Muscle of leg (tissue), 11 donors: ENCODE results near the gene SLC2A9. TPM values are rescaled to one million over a fixed set of nuclear protein-coding genes. Genes with fewer than 3 reads are reported as not detected.

Source experiments
- DNase-seq: peaks from one replicate; pipeline ENCODE4 v3.0.0; 2013
- H3K27ac ChIP-seq: one replicate; pipeline ENCODE4 v1.5.1; 2013; ENCODE audit warnings: mild to moderate bottlenecking, low read length, control low read depth
- H3K27me3 ChIP-seq: one replicate; pipeline ENCODE4 v1.6.1; 2013; ENCODE audit warnings: low read length; ENCODE audit not compliant: control insufficient read depth, insufficient read depth
- H3K36me3 ChIP-seq: one replicate; pipeline ENCODE4 v1.6.1; 2013; ENCODE audit warnings: low read length; ENCODE audit not compliant: control insufficient read depth, insufficient read depth
- H3K4me1 ChIP-seq: one replicate; pipeline ENCODE4 v1.6.1; 2013; ENCODE audit warnings: low read length; ENCODE audit not compliant: control insufficient read depth, insufficient read depth
- H3K4me3 ChIP-seq: one replicate; pipeline ENCODE4 v1.5.1; 2013; ENCODE audit warnings: low read length, control low read depth
- H3K9me3 ChIP-seq: replicated peaks from 2 replicates; pipeline ENCODE4 v1.6.1; 2013; ENCODE audit warnings: low read depth, low read length; ENCODE audit not compliant: control insufficient read depth
- WGBS: methylation state at CpG from one replicate; pipeline ENCODE4 v1.1.5; 2013; ENCODE audit warnings: missing lambda C conversion rate; ENCODE audit not compliant: insufficient coverage; 5-methylcytosine and 5-hydroxymethylcytosine counted together
- polyA plus RNA-seq, 8 donors: library from polyadenylated mRNA; unstranded; fragments of 120-200 nt; gene quantifications; one replicate each; pipeline versions ENCODE4 v1.2.1 to v1.2.3, GENCODE V29; 2013; ENCODE audit warnings: inconsistent platforms in 1 of 8, low replicate concordance in 1 of 8; ENCODE audit not compliant: insufficient read length in 8 of 8, insufficient read depth in 1 of 8
- total RNA-seq: library from RNA; stranded (reverse); fragments of 120-200 nt; gene quantifications from one replicate; pipeline ENCODE4 v1.2.4, GENCODE V29; 2013

SLC2A9 gene
- total and polyA plus RNA-seq, 9 donors, result 2.4 to 5.0 (median 3.2) TPM

- Histone ChIP-seq H3K27me3 (no peaks in the 10 kb centered on the region), H3K9me3 (no peaks in the 10 kb centered on the region), H3K4me1 (peaks cover 6% of the 10 kb centered on the region), H3K36me3 (no peaks in the 10 kb centered on the region), H3K27ac (no peak overlapping the region), H3K4me3 (no peak overlapping the region)
- DNase-seq, result peak; percentile 89
- WGBS, result 20% methylated on average over 1 of the region's 5 CpGs
These were observed 121.8 kb downstream of the SLC2A9 start for GRCh38 chr4:9899306-9900055.

- Histone ChIP-seq H3K27me3 (no peaks in the 10 kb centered on the region), H3K9me3 (no peaks in the 10 kb centered on the region), H3K27ac (no peak overlapping the region), H3K4me1 (peaks cover 6% of the 10 kb centered on the region), H3K4me3 (no peak overlapping the region), H3K36me3 (no peaks in the 10 kb centered on the region)
- WGBS, result 18% methylated on average over 6 of the region's 9 CpGs
- peak; percentile 78 for DNase-seq
These were observed 122.5 kb downstream of the SLC2A9 start for GRCh38 chr4:9898596-9899305.

- Histone ChIP-seq H3K36me3 (no peaks in the 10 kb centered on the region), H3K4me1 (peaks cover 6% of the 10 kb centered on the region), H3K4me3 (no peak overlapping the region), H3K9me3 (no peaks in the 10 kb centered on the region), H3K27ac (no peak overlapping the region), H3K27me3 (peaks cover 4% of the 10 kb centered on the region)
- WGBS, result 31% methylated on average over 3 of the region's 4 CpGs
- DNase-seq, result no peak
These were observed 126.0 kb downstream of the SLC2A9 start for GRCh38 chr4:9895333-9895705.

GRCh38 chr4:9894644-9895332, 126.5 kb downstream of the SLC2A9 start:
- DNase-seq, result peak; percentile 35
- WGBS, result no CpG with 5 or more reads among the region's 3 CpGs
- Histone ChIP-seq H3K9me3 (no peaks in the 10 kb centered on the region), H3K4me1 (peaks cover 6% of the 10 kb centered on the region), H3K27ac (no peak overlapping the region), H3K27me3 (peaks cover 4% of the 10 kb centered on the region), H3K4me3 (no peak overlapping the region), H3K36me3 (no peaks in the 10 kb centered on the region)

GRCh38 chr4:9893329-9894108, 127.8 kb downstream of the SLC2A9 start:
- Histone ChIP-seq H3K27ac (no peak overlapping the region), H3K9me3 (no peaks in the 10 kb centered on the region), H3K4me1 (peaks cover 2% of the 10 kb centered on the region), H3K36me3 (no peaks in the 10 kb centered on the region), H3K4me3 (no peak overlapping the region), H3K27me3 (peaks cover 4% of the 10 kb centered on the region)
- WGBS, result 53% methylated on average over 4 of the region's 8 CpGs
- no peak for DNase-seq

GRCh38 chr4:9891740-9892139, 129.6 kb downstream of the SLC2A9 start:
- H3K27ac ChIP-seq, result no peak overlapping the region
- DNase-seq, result no peak
- 67% methylated on average over 6 of the region's 7 CpGs for WGBS
- no peaks in the 10 kb centered on the region for H3K4me1 ChIP-seq
- H3K36me3 ChIP-seq, result no peaks in the 10 kb centered on the region
- no peaks in the 10 kb centered on the region for H3K9me3 ChIP-seq
- peaks cover 4% of the 10 kb centered on the region for H3K27me3 ChIP-seq
- H3K4me3 ChIP-seq, result no peak overlapping the region

- Histone ChIP-seq H3K27ac (no peak overlapping the region), H3K36me3 (no peaks in the 10 kb centered on the region), H3K4me1 (no peaks in the 10 kb centered on the region), H3K27me3 (peaks cover 4% of the 10 kb centered on the region), H3K9me3 (no peaks in the 10 kb centered on the region), H3K4me3 (no peak overlapping the region)
- DNase-seq, result no peak
- WGBS, result 68% methylated on average over 2 of the region's 7 CpGs
These were observed 130.2 kb downstream of the SLC2A9 start for GRCh38 chr4:9891056-9891455.

- Histone ChIP-seq H3K4me1 (no peaks in the 10 kb centered on the region), H3K27me3 (peaks cover 4% of the 10 kb centered on the region), H3K36me3 (no peaks in the 10 kb centered on the region), H3K4me3 (no peak overlapping the region), H3K27ac (no peak overlapping the region), H3K9me3 (no peaks in the 10 kb centered on the region)
- WGBS, result 43% methylated on average over 4 of the region's 4 CpGs
- DNase-seq, result no peak
These were observed 132.0 kb downstream of the SLC2A9 start for GRCh38 chr4:9889306-9889705.

- Histone ChIP-seq H3K36me3 (no peaks in the 10 kb centered on the region), H3K4me3 (no peak overlapping the region), H3K27me3 (no peaks in the 10 kb centered on the region), H3K9me3 (no peaks in the 10 kb centered on the region), H3K4me1 (peaks cover 3% of the 10 kb centered on the region), H3K27ac (no peak overlapping the region)
- DNase-seq, result no peak
- 77% methylated on average over 2 of the region's 5 CpGs for WGBS
These were observed 135.3 kb downstream of the SLC2A9 start for GRCh38 chr4:9885958-9886357.
